Dermis blood vessel endothelial cell (primary cell): ENCODE results near the gene ZNF8. TPM values are rescaled to one million over a fixed set of nuclear protein-coding genes. Genes with fewer than 3 reads are reported as not detected.
"Not testable (repeated sequence)": the region's sequence is repeated elsewhere in the genome, so short reads cannot be mapped to it uniquely, and the experiment has no call there.

Source experiments
- DNase-seq: peaks from one replicate; pipeline ENCODE4 v3.0.0; 2010
- total RNA-seq: library from RNA; depleted of rRNA; stranded (reverse); fragments of >200 nt; gene quantifications from 2 replicates; pipeline ENCODE4 v1.2.3, GENCODE V29; 2014

The ZNF8 gene
- 5.6 and 6.1 TPM in 2 replicates for total RNA-seq

DNA sequence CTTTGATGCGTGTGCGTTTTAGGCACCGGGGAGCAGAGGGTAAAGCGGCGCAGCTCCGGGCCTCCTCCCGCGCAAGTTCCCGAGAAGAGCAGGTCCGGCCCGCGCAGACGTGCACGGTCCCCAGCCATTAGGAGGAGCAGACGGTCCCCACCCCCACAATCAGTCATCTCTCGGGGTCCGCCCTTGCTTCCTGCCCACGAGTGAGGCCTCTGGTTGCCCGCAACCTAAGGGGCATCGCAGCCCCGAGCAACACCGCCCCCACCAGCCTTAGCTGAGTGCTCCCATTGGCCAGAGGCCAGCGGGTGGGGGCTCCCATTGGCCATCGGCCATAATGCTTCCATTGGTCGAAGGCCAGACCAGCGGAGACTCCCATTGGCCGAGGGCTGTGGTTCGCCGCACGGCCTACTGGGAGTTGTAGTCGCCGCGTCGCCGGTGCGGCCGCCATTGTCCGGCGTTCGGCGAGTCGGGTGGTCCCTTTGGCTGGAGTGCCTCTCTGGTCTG lies at the start of gene ZNF8:
Gene ZNF8 (plus strand): TSS at position 415 of the 501 bp plus-strand sequence. CDS start 127 bp downstream, outside the sequence.
- peak; percentile 99 for DNase-seq

DNA sequence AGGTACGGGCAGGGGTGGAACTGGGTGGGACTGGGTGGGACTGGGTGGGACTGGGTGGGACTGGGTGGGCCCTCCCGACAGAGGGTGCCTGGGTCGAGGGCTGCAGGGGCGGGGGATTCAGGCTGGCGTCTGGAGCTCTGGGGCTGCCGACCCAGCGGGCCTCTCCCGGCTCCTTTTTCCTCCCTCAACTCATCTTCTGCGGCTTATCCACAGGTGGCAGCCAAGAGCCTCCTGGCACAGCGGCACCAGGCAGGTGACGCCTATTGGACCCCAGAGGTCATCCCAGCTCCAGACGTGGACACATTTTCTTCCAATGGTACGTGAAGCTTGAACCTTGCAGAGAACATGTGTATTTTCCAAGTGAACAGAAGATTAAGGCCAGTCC lies 49.5 kb upstream of the ZNF8 start:
- DNase-seq: peak; percentile 67

DNA sequence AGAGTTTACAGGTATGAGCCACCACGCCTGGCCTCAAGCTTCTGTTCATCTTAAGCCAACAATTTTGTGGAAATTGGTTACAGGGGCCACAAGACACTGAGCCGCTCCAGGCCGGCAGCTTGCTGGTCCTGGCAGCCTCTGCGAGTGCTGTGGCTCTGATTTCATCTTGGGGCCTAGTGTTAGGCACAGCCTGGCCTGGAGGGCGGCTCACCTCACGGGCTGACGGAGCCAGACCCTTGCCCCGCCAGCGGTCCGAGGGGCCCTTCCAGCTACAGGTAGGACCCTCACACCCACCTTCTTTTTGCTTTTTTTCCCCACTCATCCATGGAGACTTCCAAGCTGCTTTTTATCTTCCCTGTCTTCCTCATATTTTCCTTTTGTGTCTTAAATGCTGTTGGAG lies 41.4 kb upstream of the ZNF8 start:
- no peak for DNase-seq

DNA sequence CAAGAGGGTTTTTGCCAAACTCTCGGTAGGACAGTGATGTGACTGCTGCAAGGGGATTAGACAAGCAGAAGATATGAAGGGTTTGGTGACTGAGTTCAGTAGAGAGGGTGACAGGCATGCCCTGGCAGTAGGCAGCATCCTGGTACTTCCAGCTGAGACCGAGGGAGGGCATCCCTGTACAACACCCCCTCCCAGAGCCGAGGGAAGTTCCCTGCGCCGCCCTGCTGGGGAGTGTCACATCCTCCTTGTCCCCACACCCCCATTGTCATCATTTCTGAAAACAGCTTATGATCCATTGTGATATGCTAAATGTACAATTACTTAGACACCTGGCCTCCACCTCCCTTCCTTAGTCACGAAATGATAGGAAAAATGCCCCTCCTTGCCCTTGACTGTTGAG lies 35.4 kb upstream of the ZNF8 start:
- DNase-seq: no peak

DNA sequence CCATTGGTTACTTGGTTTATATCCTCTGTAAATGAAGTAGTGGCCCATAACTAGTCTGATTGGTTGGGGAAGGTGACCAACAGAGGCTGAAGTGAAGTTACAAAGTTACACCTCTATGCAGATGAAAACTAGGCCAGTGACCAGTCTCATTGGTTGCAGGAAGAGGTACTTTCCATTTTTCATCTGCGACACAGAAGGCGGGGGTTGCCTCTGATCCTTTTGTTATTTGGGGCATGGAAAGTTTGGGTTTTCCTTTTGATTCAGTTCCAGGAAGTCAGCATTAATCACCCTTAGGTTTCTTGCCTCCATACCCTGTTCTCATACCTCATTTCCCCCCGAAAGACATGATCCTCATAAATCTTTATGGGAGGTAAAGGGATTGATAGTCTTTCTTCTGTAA lies 29.9 kb upstream of the ZNF8 start:
- no peak for DNase-seq

DNA sequence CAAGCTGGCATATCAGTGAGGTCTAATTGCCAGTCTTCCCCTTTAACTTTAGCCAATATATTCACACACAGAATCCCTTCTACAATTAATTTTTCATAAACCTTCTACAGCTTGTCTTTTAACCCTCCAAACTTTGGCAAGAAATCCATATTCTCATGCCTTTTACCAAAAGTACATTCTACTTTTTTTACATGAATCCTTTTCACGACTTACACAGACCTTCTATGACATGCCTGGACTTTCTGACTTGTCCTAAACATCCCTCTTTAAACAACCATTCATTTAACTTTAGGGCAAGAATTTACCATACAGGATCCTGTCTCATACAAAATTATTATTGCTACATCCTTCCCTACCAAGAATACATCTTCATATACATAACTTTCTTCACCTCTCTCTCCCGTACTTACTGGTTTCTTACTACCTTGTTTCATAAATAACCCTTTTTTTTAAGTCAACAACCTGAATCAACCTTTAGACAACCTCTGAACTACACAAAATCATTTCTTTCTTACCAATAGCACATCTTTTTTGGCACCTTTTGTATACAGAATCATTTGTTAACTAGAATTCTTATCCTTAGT lies 26.6 kb upstream of the ZNF8 start:
- peak; percentile 13 for DNase-seq

DNA sequence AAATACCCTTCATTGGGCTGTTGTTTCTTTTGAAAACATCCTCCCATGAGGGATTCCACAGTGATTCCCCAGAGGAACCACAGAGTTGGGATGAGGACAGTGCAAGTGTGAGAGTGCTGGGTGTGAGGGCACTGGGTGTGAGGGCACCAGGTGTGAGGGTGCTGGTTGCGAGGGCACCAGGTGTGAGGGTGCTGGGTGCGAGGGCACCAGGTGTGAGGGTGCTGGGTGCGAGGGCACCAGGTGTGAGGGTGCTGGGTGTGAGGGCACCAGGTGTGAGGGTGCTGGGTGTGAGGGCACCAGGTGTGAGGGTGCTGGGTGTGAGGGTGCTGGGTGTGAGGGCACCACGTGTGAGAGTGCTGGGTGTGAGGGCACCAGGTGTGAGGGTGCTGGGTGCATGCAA lies 20.5 kb upstream of the ZNF8 start:
- DNase-seq: not testable (repeated sequence)

DNA sequence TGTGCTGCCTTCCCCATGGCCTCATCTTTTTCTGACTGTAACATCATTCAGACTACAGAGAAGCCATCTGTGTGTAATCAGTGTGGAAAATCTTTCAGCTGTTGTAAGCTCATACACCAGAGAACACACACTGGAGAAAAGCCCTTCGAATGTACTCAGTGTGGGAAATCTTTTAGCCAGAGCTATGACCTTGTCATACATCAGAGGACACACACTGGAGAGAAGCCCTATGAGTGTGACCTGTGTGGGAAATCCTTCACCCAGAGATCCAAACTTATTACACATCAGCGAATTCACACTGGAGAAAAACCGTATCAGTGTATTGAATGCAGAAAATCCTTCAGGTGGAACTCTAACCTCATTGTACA lies 17.2 kb upstream of the ZNF8 start:
- no peak for DNase-seq

DNA sequence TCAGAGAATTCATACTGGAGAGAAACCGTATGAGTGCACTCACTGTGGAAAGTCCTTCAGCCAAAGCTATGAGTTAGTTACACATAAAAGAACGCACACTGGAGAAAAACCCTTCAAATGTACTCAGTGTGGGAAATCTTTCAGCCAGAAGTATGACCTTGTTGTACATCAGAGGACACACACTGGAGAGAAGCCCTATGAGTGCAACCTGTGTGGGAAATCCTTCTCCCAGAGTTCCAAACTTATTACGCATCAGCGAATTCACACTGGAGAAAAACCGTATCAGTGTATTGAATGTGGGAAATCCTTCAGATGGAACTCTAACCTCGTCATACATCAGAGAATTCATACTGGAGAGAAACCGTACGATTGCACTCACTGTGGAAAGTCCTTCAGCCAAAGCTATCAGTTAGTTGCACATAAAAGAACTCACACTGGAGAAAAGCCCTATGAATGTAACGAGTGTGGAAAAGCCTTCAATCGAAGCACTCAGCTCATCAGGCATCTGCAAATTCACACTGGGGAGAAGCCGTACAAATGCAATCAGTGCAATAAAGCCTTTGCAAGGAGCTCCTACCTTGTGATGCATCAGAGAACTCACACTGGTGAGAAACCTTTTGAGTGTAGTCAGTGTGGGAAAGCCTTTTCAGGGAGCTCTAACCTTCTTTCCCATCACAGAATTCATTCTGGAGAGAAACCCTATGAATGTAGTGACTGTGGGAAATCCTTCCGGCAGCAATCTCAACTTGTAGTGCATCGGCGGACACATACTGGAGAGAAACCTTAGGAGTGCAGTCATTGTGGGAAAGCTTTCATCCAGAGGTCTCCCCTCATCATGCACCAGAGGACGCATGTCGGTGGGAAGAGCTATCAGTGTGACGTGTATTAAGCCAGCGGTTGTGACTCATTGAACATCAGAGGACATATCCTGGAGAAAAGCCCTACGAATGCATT lies 16.5 kb upstream of the ZNF8 start:
- DNase-seq: no peak

DNA sequence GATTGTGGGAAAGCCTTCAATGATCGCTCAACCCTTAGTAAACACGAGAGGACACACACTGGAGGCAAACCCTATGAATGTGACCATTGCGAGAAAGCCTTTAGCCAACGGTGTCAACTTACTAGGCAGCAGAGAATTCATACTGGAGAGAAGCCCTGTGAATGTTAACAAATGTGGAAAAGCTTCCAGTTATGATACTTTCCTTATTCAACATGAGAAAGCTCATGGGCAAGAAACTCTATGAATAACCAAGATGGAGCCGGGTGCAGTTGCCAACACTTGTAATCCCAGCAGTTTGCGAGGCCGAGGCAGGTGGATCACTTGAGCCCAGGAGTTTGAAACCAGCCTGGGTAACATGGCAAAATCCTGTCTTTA lies 15.8 kb upstream of the ZNF8 start:
- no peak for DNase-seq

DNA sequence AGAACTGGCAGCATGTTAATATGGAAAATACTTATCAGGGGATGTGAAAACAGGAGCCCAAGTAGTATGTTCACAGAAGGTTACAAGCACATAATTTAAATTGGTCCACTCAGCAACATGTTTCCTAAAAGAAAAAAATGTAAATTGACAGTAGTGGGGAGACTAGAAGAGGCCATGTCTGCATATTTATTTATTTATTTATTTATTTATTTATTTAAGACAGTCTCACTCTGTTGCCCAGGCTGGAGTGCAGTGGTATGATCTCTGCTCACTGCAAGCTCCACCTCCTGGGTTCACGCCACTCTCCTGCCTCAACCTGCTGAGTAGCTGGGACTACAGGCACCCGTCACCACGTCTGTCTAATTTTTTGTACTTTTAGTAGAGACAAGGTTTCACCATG lies 13.7 kb upstream of the ZNF8 start:
- DNase-seq: no peak

DNA sequence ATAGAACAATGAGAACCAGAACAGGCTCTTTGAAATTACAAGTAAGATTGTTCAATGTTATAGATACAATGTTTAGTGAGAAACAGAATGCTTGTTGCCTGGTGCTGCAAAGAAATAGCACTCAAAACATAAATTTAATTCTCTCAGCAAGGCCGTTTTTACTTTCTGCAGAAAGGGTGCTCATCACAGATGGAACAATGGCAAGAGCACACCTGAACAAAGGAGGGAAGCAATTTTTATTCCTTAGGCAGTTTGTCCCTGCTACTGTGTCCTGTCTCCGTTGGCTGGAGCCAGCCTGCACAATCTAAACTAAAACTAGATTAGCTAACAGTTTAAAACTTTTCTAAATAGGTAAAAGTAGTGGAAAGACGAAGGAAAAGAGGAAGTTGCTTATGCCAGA lies 10.4 kb upstream of the ZNF8 start:
- DNase-seq: no peak

DNA sequence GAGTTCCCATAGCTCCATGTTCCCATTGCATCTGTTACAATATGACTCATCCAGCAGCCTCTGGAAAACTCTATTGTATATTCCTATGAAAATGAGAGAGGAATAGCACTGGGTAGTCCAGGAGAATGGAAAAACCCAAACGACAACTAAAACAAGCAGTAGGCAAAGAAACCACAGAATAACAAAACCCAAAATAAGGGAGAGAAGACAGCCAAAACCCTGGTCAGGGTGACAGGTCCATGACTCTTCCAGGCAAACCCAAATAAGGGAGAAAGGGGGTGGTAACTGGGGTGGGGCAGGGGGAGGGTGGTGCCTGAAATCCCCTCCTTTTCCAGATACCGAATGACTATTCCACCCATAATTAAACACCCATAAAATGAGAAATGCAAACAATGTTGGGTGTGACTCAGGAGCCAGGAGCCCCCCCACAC lies 4.0 kb upstream of the ZNF8 start:
- DNase-seq: peak; percentile 65

DNA sequence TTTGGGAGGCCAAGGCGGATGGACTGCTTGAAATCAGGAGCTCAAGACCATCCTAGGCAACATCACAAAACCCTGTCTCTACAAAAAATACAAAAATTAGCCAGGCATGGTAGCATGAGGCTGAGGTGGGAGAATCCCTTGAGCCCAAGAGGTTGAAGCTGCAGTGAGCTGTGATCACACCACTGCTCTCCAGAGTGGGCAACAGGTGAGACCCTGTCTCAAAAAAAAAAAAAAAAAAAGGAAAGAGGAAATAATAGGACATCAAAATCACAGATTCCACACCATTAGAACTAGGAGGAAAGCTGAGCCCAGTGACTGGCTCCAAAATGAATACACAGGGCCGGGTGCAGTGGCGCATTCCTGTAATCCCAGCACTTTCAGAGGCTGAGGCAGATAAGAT lies 3.2 kb upstream of the ZNF8 start:
- no peak for DNase-seq

DNA sequence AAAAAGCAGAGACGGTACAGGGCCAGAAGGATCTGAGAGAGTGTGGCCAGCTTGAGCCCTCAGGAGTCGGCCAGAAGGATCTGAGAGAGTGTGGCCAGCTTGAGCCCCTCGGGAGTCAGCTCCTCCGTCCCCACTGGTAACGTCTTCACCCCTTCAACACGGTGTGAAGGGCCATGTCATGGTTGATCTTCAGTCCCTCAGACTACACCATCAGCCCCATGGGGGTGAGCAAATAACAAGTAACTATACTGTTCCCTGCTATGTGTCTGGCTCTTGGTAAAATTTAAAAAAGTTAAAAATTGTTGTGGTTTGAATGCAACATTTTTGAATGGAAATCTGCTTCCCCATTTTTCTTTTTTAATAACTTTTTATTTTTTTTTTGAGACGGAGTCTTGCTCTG lies 1.6 kb upstream of the ZNF8 start:
- DNase-seq: no peak

DNA sequence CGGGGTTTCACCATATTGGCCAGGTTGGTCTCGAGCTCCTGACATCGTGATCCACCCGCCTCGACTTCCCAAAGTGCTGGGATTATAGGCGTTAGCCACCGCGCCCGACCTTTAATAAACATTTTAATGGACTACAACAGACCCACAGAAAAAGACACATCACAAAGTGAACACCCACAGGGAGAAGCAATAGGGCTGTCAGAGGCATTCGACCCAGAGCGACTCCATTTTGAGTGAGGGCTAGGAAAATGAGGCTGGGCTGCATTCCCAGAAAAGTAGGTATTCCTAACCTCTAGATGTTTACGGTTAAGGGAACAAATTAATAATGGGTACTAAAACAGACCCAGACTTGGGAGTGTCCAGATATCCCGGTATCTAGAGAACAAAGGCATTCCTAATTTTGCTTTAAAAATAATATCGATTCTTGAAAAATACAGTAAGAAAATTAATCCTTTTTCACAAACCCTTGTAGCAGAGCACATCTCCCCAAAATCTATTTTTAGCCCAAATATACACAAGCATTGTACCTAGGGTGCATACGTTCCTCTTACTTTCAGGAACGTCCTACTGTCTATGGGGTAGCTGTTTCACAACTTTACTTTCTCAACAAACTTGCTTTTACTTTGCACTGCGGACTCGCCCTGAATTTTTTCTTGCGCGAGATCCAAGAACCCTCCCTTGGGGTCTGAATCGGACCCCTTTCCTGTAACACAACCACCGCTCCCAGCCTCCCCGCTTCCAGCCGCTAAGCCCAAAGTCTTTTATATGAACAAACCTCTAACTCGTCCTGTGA lies 811 bp upstream of the ZNF8 start:
- DNase-seq: peak; percentile 17

DNA sequence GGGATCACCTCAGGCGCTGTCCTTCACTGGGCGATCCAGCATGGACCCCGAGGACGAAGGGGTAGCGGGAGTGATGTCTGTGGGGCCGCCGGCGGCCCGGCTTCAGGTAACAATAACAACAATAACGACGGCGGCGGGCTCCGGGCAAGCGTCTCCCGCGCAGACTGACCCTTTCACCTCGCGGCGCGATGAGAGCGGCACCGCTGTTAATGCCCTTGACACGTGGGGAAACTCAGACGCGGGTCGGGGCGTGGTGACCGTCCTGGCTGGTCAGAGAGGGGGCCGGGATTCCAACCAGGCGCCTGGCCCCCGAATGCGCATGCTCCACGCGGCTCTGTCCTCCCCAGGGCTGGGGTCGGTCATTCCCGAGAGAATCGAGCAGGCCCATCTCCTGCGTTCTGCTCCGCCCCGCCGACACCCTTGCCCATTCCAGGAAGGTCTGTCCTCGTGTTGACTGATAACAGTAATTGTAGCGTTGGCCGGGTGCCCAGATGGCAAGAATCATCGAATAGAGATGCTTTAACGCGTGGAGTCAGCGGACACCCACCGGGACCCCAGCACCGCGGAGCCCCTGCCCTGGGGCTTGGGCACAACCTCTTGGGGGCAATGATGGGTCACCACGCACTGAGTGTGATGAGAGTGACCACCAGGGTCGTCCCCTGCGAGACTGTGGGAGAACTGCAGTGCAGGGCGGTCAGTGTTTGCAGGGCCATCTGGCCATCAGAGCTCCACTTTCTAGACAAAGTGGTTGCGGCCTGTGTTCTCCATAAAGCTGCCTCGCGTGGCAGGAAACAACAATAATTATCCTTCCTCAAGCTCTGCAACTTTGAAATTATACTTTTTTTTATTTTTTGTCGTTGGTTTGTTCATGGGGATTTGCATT lies 528 bp downstream of the ZNF8 start:
- DNase-seq: peak; percentile 81

DNA sequence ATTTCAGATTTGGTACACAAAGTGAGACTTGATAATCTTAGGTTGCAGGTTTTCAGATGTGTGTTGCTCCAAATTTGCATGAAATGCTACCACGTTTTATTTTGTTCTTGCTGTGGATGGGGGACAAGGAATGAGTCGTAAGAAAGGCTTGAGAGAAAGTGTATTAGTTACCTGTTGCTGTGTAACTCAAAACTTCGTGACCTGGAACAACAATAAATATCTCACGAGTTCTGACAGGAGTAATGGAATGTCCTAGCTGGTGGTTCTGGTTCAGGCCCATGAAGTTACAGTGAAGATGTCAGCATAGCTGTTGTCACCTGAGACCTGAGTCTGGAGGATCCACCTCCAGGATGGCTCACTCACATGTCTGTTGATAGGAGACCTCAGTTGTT lies 1.2 kb downstream of the ZNF8 start:
- no peak for DNase-seq

DNA sequence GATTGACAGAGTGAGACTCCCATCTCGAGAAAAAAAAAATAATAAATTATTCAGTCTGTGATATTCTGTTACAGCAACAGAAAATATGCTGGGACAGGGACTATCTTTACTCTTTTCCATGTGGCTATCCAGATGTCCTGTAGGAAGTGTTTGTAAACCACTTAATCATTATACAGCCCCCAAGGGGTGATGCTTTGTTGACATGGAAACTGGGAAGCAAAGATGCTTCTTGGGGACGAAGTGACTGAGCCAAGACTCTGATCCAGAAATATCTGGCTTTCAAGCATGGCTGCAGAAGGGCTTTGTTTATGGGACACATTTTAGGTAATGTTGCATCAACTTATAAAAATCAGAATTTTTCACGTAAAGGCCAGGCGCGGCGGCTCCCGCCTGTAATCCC lies 5.4 kb downstream of the ZNF8 start:
- no peak for DNase-seq

DNA sequence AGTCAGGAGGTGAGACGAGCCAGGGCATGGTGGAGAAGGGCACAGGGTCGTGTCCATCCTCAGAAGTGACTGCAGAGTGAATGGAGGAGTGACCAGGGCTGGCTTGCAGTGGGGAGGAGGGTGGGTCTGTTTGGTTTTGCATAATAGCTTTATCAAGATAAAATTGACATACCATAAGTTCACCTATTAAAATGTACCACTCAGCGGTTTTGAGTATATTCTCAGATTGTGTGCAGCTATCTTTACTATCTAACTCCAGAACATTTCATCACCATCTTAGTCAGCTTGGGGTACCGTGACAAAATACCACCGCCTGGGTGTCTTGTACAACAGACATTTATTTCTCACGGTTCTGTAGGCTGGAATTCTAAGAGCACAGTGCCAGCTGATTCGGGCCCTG lies 13.2 kb downstream of the ZNF8 start:
- DNase-seq: no peak

DNA sequence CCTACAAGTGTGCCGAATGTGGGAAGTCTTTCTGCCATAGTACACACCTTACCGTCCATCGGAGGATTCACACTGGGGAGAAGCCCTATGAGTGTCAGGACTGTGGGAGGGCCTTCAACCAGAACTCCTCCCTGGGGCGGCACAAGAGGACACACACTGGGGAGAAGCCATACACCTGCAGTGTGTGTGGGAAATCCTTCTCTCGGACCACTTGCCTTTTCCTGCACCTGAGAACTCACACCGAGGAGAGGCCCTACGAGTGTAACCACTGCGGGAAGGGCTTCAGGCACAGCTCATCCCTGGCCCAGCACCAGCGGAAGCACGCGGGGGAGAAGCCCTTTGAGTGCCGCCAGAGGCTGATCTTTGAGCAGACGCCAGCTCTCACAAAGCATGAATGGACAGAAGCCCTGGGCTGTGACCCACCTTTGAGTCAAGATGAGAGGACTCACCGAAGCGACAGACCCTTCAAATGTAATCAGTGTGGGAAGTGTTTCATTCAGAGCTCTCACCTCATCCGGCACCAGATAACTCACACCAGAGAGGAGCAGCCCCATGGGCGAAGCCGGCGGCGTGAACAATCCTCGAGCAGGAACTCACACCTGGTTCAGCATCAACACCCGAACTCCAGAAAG lies 16.1 kb downstream of the ZNF8 start:
- DNase-seq: no peak

DNA sequence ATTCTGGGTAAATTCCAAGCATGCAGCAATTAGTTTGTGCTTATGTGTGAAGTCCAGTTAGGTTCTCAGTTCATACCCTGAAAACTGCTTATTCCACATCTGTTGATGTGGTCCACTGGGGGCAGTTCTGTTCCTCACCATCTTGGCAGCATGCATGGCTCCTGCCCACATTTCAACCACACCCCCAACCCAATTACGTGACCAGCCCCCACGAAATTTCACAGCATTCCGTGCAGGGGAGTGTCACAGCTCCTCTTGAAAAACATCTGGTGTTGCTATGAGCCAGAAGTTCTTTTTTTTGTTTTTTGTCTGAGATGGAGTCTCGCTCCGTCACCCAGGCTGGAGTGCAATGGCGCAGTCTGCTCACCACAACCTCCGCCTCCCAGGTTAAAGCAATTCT lies 17.3 kb downstream of the ZNF8 start:
- DNase-seq: no peak
